ENCODE results near the gene FFAR3.
"Not testable (repeated sequence)": the region's sequence is repeated elsewhere in the genome, so short reads cannot be mapped to it uniquely, and the experiment has no call there.

The FFAR3 gene

GRCh38 chr19:35396240-35396885 lies 38.1 kb downstream of the FFAR3 start:
- TF ChIP-seq CTCF (IDR thresholded peaks at IDR 0.05; ENCODE audit: insufficient read depth, low read depth, low read length, missing control alignments) = no peak
- H3K4me3 ChIP-seq (ENCODE audit: low read length) = no peak overlapping the region
- DNase-seq (ENCODE audit: low read depth) = no peak

GRCh38 chr19:35397064-35397463 lies 38.8 kb downstream of the FFAR3 start:
- no peak for TF ChIP-seq CTCF (IDR thresholded peaks at IDR 0.05; ENCODE audit: insufficient read depth, low read depth, low read length, missing control alignments)
- no peak overlapping the region for H3K4me3 ChIP-seq (ENCODE audit: low read length)
- DNase-seq (ENCODE audit: low read depth) = no peak

- no peak for DNase-seq (ENCODE audit: low read depth)
- no peak overlapping the region for H3K4me3 ChIP-seq (ENCODE audit: low read length)
- no peak for TF ChIP-seq CTCF (IDR thresholded peaks at IDR 0.05; ENCODE audit: insufficient read depth, low read depth, low read length, missing control alignments)
Measured at GRCh38 chr19:35398570-35398969, 40.3 kb downstream of the FFAR3 start.

GRCh38 chr19:35399231-35399630 lies 41.0 kb downstream of the FFAR3 start:
- H3K4me3 ChIP-seq (ENCODE audit: low read length) = no peak overlapping the region
- TF ChIP-seq CTCF (IDR thresholded peaks at IDR 0.05; ENCODE audit: insufficient read depth, low read depth, low read length, missing control alignments) = no peak
- no peak for DNase-seq (ENCODE audit: low read depth)

GRCh38 chr19:35399948-35400772 lies 41.9 kb downstream of the FFAR3 start:
- no peak for TF ChIP-seq CTCF (IDR thresholded peaks at IDR 0.05; ENCODE audit: insufficient read depth, low read depth, low read length, missing control alignments)
- H3K4me3 ChIP-seq (ENCODE audit: low read length) = no peak overlapping the region
- no peak for DNase-seq (ENCODE audit: low read depth)

GRCh38 chr19:35400773-35401100 lies 42.5 kb downstream of the FFAR3 start:
- DNase-seq (ENCODE audit: low read depth) = no peak
- no peak for TF ChIP-seq CTCF (IDR thresholded peaks at IDR 0.05; ENCODE audit: insufficient read depth, low read depth, low read length, missing control alignments)
- H3K4me3 ChIP-seq (ENCODE audit: low read length) = no peak overlapping the region

- not testable (repeated sequence) for DNase-seq (ENCODE audit: low read depth); H3K4me3 ChIP-seq (ENCODE audit: low read length)
Measured at GRCh38 chr19:35401416-35401815, 43.2 kb downstream of the FFAR3 start.

Data from epithelial cell of esophagus (primary cell).